Left ventricle myocardium inferior (tissue), 1 donor: ENCODE results near the gene GOLGA6L7. TPM values are rescaled to one million over a fixed set of nuclear protein-coding genes. Genes with fewer than 3 reads are reported as not detected.

Source experiments
- DNase-seq: peaks from one replicate; pipeline ENCODE4 v3.0.0-alpha.2; 2020
- H3K27ac ChIP-seq: fragments of 200-600 bp; replicated peaks from 2 replicates; pipeline ENCODE4 v1.8.0; 2021
- H3K27me3 ChIP-seq: fragments of 200-600 bp; 2 replicates; pipeline ENCODE4 v1.8.0; 2021; ENCODE audit warnings: low read depth
- H3K36me3 ChIP-seq: fragments of 200-600 bp; 2 replicates; pipeline ENCODE4 v1.8.0; 2021
- H3K4me1 ChIP-seq: fragments of 200-600 bp; 2 replicates; pipeline ENCODE4 v1.8.0; 2021
- H3K4me3 ChIP-seq: fragments of 200-600 bp; 2 replicates; pipeline ENCODE4 v1.8.0; 2021; ENCODE audit warnings: mild to moderate bottlenecking, moderate library complexity
- H3K9me3 ChIP-seq: fragments of 200-600 bp; replicated peaks from 2 replicates; pipeline ENCODE4 v1.8.0; 2021
- CTCF ChIP-seq: fragments of 200-600 bp; IDR thresholded peaks from 2 replicates; pipeline ENCODE4 v1.8.0; 2021; ENCODE audit warnings: antibody characterized with exemption, mild to moderate bottlenecking, borderline replicate concordance
- intact Hi-C: fragments of 100-400 bp; cut with micrococcal nuclease; formaldehyde crosslinking; loops from one replicate; pipeline ENCODE4 v1.11.0; 2022
- total RNA-seq: library from RNA; stranded (reverse); fragmentation: NEBNext Ultra II Directional; extraction: Animal tissue kit (Norgen Biotek cat#: 25700); gene quantifications from one replicate; pipeline ENCODE4 v1.2.1, GENCODE V29; 2021
- donor health status: DM: no; HTN: yes; CAD: no; lungs with severe emphysema.

GOLGA6L7 gene
- total RNA-seq, 1 donor from 2014 or later, result not detected

GRCh38 chr15:28880680-28881079 lies 32.2 kb upstream of the GOLGA6L7 start:
- Histone ChIP-seq H3K27ac (no peak overlapping the region), H3K9me3 (no peaks in the 10 kb centered on the region), H3K4me1 (peaks cover 7% of the 10 kb centered on the region), H3K27me3 (peaks cover 49% of the 10 kb centered on the region), H3K36me3 (no peaks in the 10 kb centered on the region), H3K4me3 (no peak overlapping the region)
- intact Hi-C loops, result no loop called here
- DNase-seq, result no peak
- TF ChIP-seq CTCF, result no peak

- Histone ChIP-seq H3K27me3 (peaks cover 49% of the 10 kb centered on the region), H3K36me3 (no peaks in the 10 kb centered on the region), H3K9me3 (no peaks in the 10 kb centered on the region), H3K4me3 (no peak overlapping the region), H3K27ac (no peak overlapping the region), H3K4me1 (no peaks in the 10 kb centered on the region)
- no peak for TF ChIP-seq CTCF
- intact Hi-C loops, result no loop called here
- no peak for DNase-seq
Measured at GRCh38 chr15:28879551-28879950, 31.1 kb upstream of the GOLGA6L7 start.

- Histone ChIP-seq H3K27me3 (peaks cover 52% of the 10 kb centered on the region), H3K4me3 (no peak overlapping the region), H3K27ac (no peak overlapping the region), H3K9me3 (no peaks in the 10 kb centered on the region), H3K36me3 (no peaks in the 10 kb centered on the region), H3K4me1 (no peaks in the 10 kb centered on the region)
- no peak for DNase-seq
- TF ChIP-seq CTCF, result no peak
- intact Hi-C loops, result no loop called here
Measured at GRCh38 chr15:28878209-28878608, 29.8 kb upstream of the GOLGA6L7 start.

GRCh38 chr15:28876845-28877185 lies 28.4 kb upstream of the GOLGA6L7 start:
- no peak for DNase-seq
- Histone ChIP-seq H3K36me3 (no peaks in the 10 kb centered on the region), H3K27me3 (peaks cover 64% of the 10 kb centered on the region), H3K4me3 (no peak overlapping the region), H3K27ac (no peak overlapping the region), H3K9me3 (no peaks in the 10 kb centered on the region), H3K4me1 (no peaks in the 10 kb centered on the region)
- intact Hi-C loops, result no loop called here
- no peak for TF ChIP-seq CTCF

- no peaks in the 10 kb centered on the region for H3K36me3 ChIP-seq
- intact Hi-C loops, result no loop called here
- H3K9me3 ChIP-seq, result no peaks in the 10 kb centered on the region
- H3K4me3 ChIP-seq, result no peak overlapping the region
- no peaks in the 10 kb centered on the region for H3K4me1 ChIP-seq
- no peak for TF ChIP-seq CTCF
- DNase-seq, result no peak
- no peak overlapping the region for H3K27ac ChIP-seq
- H3K27me3 ChIP-seq, result peaks cover 64% of the 10 kb centered on the region
Measured at GRCh38 chr15:28876131-28876844, 27.8 kb upstream of the GOLGA6L7 start.
